ENCODE results near the gene SMLR1. TPM values are rescaled to one million over a fixed set of nuclear protein-coding genes. Genes with fewer than 3 reads are reported as not detected.

The SMLR1 gene
- total and polyA plus RNA-seq, 4 donors = 20.8 to 65.2 (median 39.6) TPM

DNA sequence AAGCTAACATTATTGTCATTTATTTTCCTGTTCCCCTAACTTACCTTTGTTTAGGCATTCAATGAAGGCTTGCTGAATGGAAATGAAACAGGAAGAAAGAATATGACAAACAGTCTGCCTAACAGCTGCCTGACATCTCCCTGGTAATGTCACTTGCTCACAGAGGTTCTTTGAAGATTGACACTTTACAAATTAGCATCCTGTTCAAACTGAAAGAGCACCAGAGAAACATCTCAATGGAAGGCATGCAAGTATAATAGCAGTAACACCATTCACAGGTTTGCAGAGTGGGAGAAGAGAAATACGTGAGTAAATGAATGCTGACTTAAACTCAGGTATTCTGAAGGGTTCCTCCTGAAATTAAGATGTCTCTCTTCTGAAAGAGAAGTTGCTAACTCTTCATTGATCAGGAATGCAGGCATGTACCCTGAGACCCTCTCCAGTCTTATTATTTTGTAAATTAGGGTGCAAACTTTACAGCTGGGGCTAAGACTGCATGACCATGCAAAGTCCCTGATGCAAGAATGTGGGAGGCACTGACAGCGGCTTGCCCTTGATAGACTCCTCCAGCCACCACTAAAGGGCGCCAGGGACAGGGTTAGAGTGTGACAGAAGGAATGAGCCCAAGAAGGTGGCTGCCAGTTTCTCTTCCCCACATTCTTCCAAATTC lies 1.3 kb upstream of the SMLR1 start:
- H3K27ac ChIP-seq (ENCODE audit: low read depth in 1 of 2, low read length in 2 of 2) = peak overlapping the region; percentile 52 to 79
- no peaks in the 10 kb centered on the region for H3K9me3 ChIP-seq (ENCODE audit: control insufficient read depth in 4 of 4, low read length in 3 of 4)
- no peak overlapping the region for H3K9ac ChIP-seq (ENCODE audit: low read depth in 1 of 2, low read length in 2 of 2)
- no peak for DNase-seq (ENCODE audit: low spot score)
- no peak for TF ChIP-seq FOXA1 (IDR thresholded peaks at IDR 0.05)
- no peak for TF ChIP-seq HNF4G (IDR thresholded peaks at IDR 0.05)
- TF ChIP-seq, protein P1, sequence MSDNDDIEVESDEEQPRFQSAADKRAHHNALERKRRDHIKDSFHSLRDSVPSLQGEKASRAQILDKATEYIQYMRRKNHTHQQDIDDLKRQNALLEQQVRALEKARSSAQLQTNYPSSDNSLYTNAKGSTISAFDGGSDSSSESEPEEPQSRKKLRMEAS (IDR thresholded peaks at IDR 0.05) = no peak
- no peak for TF ChIP-seq TAF1 (conservative IDR thresholded peaks at IDR 0.05)
- TF ChIP-seq, protein P2, sequence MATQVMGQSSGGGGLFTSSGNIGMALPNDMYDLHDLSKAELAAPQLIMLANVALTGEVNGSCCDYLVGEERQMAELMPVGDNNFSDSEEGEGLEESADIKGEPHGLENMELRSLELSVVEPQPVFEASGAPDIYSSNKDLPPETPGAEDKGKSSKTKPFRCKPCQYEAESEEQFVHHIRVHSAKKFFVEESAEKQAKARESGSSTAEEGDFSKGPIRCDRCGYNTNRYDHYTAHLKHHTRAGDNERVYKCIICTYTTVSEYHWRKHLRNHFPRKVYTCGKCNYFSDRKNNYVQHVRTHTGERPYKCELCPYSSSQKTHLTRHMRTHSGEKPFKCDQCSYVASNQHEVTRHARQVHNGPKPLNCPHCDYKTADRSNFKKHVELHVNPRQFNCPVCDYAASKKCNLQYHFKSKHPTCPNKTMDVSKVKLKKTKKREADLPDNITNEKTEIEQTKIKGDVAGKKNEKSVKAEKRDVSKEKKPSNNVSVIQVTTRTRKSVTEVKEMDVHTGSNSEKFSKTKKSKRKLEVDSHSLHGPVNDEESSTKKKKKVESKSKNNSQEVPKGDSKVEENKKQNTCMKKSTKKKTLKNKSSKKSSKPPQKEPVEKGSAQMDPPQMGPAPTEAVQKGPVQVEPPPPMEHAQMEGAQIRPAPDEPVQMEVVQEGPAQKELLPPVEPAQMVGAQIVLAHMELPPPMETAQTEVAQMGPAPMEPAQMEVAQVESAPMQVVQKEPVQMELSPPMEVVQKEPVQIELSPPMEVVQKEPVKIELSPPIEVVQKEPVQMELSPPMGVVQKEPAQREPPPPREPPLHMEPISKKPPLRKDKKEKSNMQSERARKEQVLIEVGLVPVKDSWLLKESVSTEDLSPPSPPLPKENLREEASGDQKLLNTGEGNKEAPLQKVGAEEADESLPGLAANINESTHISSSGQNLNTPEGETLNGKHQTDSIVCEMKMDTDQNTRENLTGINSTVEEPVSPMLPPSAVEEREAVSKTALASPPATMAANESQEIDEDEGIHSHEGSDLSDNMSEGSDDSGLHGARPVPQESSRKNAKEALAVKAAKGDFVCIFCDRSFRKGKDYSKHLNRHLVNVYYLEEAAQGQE (IDR thresholded peaks at IDR 0.05) = no peak
- TF ChIP-seq RAD21 (IDR thresholded peaks at IDR 0.05) = no peak
- no peak for TF ChIP-seq NR2F2 (IDR thresholded peaks at IDR 0.05)
- no peak for TF ChIP-seq GABPA (IDR thresholded peaks at IDR 0.05 in 1 of 2, conservative IDR thresholded peaks at IDR 0.05 in 1 of 2)
- TF ChIP-seq EGR1 (IDR thresholded peaks at IDR 0.05; ENCODE audit: low read depth in 2 of 2) = no peak
- TF ChIP-seq, protein P3, sequence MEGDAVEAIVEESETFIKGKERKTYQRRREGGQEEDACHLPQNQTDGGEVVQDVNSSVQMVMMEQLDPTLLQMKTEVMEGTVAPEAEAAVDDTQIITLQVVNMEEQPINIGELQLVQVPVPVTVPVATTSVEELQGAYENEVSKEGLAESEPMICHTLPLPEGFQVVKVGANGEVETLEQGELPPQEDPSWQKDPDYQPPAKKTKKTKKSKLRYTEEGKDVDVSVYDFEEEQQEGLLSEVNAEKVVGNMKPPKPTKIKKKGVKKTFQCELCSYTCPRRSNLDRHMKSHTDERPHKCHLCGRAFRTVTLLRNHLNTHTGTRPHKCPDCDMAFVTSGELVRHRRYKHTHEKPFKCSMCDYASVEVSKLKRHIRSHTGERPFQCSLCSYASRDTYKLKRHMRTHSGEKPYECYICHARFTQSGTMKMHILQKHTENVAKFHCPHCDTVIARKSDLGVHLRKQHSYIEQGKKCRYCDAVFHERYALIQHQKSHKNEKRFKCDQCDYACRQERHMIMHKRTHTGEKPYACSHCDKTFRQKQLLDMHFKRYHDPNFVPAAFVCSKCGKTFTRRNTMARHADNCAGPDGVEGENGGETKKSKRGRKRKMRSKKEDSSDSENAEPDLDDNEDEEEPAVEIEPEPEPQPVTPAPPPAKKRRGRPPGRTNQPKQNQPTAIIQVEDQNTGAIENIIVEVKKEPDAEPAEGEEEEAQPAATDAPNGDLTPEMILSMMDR (IDR thresholded peaks at IDR 0.05; ENCODE audit: low read depth, low read length, missing input control) = no peak
- TF ChIP-seq YY1 (IDR thresholded peaks at IDR 0.05) = no peak
- no peak for TF ChIP-seq RXRA (IDR thresholded peaks at IDR 0.05)
- TF ChIP-seq SP1 (IDR thresholded peaks at IDR 0.05) = no peak
- no peak for TF ChIP-seq JUND (IDR thresholded peaks at IDR 0.05)
- TF ChIP-seq, protein P4, sequence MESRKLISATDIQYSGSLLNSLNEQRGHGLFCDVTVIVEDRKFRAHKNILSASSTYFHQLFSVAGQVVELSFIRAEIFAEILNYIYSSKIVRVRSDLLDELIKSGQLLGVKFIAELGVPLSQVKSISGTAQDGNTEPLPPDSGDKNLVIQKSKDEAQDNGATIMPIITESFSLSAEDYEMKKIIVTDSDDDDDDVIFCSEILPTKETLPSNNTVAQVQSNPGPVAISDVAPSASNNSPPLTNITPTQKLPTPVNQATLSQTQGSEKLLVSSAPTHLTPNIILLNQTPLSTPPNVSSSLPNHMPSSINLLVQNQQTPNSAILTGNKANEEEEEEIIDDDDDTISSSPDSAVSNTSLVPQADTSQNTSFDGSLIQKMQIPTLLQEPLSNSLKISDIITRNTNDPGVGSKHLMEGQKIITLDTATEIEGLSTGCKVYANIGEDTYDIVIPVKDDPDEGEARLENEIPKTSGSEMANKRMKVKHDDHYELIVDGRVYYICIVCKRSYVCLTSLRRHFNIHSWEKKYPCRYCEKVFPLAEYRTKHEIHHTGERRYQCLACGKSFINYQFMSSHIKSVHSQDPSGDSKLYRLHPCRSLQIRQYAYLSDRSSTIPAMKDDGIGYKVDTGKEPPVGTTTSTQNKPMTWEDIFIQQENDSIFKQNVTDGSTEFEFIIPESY (IDR thresholded peaks at IDR 0.05) = no peak
- no peak for TF ChIP-seq FOXA2 (IDR thresholded peaks at IDR 0.05)
- TF ChIP-seq, protein P5, sequence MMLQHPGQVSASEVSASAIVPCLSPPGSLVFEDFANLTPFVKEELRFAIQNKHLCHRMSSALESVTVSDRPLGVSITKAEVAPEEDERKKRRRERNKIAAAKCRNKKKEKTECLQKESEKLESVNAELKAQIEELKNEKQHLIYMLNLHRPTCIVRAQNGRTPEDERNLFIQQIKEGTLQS (IDR thresholded peaks at IDR 0.05) = no peak
- TF ChIP-seq HNF4A (conservative IDR thresholded peaks at IDR 0.05) = no peak
- H3K4me3 ChIP-seq (ENCODE audit: low read depth in 1 of 3, low read length in 3 of 3) = no peak overlapping the region
- H3K36me3 ChIP-seq (ENCODE audit: control insufficient read depth in 4 of 4, insufficient read depth in 3 of 4, low read depth in 1 of 4, low read length in 3 of 4) = no peaks in the 10 kb centered on the region
- WGBS = 79% methylated on average over 3 of the region's 3 CpGs
- peaks cover 5 to 48% (median 15%) of the 10 kb centered on the region in 4 donors for H3K4me1 ChIP-seq (ENCODE audit: control insufficient read depth in 4 of 4, insufficient read depth in 4 of 4, low read length in 3 of 4)
- no peaks in the 10 kb centered on the region for H3K27me3 ChIP-seq (ENCODE audit: control insufficient read depth in 4 of 4, insufficient read depth in 4 of 4, low read length in 3 of 4)

All from liver (tissue), 9 donors.